Hepatocyte (in vitro differentiated cells): ENCODE results near the gene CD160.

Experiments
- EZH2 ChIP-seq: fragments of 200-600 bp; sonication (generic); IDR thresholded peaks from 2 replicates; pipeline ENCODE4 v1.6.1; 2016; ENCODE audit warnings: antibody characterized with exemption, mild to moderate bottlenecking, borderline replicate concordance
- EZH2phosphoT487 ChIP-seq: fragments of 200-600 bp; sonication (generic); IDR thresholded peaks from one replicate; pipeline ENCODE4 v1.6.1; 2018; ENCODE audit warnings: antibody characterized with exemption, mild to moderate bottlenecking, low read depth, moderate library complexity; ENCODE audit not compliant: unreplicated experiment, severe bottlenecking
- TF ChIP-seq, protein P1 (sequence below): fragments of 200-600 bp; sonication (generic); IDR thresholded peaks from 2 replicates; pipeline ENCODE4 v1.5.1; 2016; ENCODE audit warnings: antibody characterized with exemption, mild to moderate bottlenecking; ENCODE audit not compliant: poor library complexity

DNA sequence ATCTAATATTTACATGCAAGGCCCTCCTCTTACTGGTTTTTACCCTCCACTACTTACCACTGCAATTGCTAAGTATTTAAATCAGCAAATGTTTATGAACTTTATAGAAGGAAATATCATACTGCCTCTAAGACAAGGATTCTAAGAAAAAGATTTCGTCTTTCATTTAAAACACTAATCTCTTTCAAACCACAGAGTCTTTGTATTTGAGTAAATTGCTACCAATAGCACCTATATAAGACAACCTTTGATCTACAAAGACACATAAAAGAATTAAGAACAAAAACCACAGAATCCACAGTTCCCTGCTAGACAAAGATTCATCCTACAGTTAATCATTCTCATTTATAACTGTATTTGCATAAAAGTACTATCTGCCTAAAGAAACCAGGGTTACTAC, 67.0 kb downstream of the CD160 start:
- TF ChIP-seq EZH2 (no peak), EZH2phosphoT487 (no peak)
- TF ChIP-seq, protein P1, sequence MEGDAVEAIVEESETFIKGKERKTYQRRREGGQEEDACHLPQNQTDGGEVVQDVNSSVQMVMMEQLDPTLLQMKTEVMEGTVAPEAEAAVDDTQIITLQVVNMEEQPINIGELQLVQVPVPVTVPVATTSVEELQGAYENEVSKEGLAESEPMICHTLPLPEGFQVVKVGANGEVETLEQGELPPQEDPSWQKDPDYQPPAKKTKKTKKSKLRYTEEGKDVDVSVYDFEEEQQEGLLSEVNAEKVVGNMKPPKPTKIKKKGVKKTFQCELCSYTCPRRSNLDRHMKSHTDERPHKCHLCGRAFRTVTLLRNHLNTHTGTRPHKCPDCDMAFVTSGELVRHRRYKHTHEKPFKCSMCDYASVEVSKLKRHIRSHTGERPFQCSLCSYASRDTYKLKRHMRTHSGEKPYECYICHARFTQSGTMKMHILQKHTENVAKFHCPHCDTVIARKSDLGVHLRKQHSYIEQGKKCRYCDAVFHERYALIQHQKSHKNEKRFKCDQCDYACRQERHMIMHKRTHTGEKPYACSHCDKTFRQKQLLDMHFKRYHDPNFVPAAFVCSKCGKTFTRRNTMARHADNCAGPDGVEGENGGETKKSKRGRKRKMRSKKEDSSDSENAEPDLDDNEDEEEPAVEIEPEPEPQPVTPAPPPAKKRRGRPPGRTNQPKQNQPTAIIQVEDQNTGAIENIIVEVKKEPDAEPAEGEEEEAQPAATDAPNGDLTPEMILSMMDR: no peak
